Fibroblast of upper back skin (primary cell): ENCODE results near the gene RNF207.
A peak's percentile ranks its signal among the peaks of the same experiment; 100 is the strongest.

Experiments
- DNase-seq: peaks from one replicate; pipeline ENCODE4 v3.0.0-alpha.2; 2013

Gene RNF207

GRCh38 chr1:6234502-6235295, 28.8 kb downstream of the RNF207 start:
- DNase-seq = no peak

GRCh38 chr1:6235296-6235677, 29.4 kb downstream of the RNF207 start:
- no peak for DNase-seq

DNA sequence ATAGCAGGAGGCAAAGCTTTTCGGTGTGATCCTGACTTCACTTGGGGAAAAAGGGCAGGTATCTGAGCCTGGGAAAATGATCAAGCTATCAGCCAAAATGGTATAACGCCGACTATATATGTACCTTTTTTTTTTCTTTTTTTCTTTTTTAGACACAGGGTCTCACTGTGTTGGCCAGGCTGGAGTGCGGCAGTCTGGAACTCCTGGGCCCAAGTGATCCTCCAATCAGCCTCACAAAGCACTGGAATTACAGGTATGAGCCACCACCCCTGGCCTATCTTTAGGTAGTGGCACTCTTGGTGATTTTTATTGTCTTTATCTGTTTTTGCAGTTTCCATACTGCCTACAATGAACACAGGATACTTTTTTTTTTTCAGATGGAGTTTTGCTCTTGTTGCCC, 31.2 kb downstream of the RNF207 start:
- DNase-seq = no peak

DNA sequence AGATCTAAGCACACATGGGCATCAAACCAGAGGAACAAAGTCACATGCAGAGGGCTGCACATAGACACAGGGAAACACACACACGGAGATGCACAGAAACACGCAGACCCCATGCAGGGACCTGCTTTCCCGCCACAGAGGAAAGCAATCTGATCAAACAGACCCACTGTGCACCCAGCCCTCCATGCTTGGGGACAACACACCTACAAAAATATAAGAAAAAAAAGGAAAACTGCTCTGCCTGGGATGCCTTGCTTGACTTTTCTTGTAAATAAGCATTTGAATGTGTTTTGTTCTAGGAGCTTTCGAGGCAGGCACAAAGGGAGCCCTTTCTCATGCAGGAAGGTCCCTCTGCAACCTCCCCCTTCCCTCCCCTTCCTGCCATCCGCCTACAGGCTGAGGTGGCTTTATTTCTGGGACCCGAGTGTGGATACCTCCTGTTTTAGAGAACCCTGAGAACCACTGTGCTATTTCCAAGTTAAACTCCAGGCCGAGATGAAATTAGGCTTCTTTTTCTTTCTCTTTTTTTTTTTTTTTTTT, 33.4 kb downstream of the RNF207 start:
- DNase-seq = no peak

- DNase-seq = peak; percentile 52
Measured at GRCh38 chr1:6239950-6240768, 34.2 kb downstream of the RNF207 start.

DNA sequence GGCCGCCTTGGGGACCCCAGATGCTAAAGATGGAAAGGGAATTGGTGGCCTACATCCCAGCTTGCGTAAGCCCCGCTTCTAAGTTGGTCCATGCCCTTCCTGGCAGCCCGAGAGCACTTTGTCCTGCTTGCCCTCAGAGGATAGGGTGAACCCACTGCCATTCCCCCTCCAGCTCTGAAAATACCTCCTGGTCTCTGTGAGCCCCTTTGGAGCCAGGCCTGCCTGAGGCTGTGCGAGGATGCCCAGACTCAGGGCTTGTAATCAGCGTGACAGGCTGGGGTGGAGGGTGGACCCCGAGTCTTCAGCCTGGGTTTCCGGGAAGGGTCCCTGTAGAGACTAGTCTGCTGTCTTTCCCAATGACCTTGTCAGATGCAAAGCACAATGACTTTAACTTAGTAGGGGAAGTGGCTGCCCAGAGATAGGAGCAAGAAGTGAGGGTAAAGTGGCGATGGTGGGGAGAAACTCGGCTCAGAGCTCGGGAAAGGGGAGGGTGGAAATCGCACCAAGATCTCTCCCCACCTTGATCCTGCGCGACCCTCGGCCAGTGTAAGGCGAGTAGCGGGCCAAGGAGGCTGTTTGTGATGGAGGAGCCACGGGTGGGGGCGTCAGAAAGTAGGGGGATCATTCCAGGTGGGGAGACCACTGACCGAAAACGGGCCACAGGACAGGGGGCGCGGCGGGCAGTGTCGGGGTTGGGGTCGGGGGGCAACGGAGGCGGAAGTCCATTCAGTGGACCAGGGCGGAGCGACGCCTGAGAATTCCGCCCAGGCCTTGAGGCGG, 35.4 kb downstream of the RNF207 start:
- DNase-seq = no peak

GRCh38 chr1:6241887-6242740, 36.2 kb downstream of the RNF207 start:
- DNase-seq = no peak

- no peak for DNase-seq
Measured at GRCh38 chr1:6243053-6243834, 37.3 kb downstream of the RNF207 start.

DNA sequence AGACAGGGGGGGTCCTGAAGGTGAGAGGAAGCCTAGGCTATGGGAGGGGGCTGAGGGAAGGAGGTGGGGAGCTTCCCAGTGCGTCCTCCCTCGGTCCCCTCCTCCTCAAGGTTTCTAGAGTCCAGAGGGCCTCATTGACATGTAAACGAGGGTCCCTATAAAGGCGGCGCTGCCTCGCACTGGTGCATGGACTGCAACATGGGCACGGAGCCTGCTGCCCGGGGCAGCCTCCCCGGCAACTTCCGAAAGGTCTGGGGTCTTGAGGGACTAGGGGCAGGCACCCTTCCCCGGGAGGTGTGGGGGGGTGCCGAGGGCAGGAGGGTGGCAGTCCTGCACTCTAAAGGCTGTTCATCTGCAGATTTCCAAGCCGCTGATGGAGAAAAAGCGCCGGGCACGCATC, 38.1 kb downstream of the RNF207 start, which contains the start of gene HES3:
Gene HES3, plus strand, starts transcription at position 187 of the 400 bp plus-strand sequence. Its CDS starts 187 bp downstream, at position 374.
- no peak for DNase-seq

- DNase-seq = no peak
Measured at GRCh38 chr1:6244401-6245049, 38.6 kb downstream of the RNF207 start.

DNA sequence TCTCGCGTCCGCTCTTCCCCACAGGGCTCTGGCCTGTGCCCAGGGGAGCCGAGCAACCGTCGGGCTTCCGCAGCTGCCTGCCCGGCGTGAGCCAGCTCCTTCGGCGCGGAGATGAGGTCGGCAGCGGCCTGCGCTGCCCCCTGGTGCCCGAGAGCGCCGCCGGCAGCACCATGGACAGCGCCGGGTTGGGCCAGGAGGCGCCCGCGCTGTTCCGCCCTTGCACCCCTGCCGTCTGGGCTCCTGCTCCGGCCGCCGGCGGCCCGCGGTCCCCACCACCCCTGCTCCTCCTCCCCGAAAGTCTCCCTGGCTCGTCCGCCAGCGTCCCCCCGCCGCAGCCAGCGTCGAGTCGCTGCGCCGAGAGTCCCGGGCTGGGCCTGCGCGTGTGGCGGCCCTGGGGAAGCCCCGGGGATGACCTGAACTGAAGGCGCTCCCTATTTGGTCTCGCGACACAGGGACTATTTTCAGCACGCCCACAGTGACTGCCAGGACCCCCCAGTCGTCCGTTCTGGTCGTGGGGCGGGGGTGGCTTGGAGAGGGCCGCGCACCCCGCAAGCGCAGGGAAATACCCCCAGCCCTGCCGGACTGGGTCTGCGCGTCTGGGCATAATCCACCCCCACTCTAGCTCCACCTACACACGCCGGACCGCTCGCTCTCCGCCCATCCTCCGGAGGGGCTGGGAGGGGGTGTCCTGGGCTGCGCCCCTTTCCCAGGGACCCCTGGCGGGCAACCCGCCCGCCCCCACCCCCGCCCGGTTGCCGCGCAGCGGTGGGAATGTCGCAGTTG, 39.4 kb downstream of the RNF207 start:
- DNase-seq = peak; percentile 71

DNA sequence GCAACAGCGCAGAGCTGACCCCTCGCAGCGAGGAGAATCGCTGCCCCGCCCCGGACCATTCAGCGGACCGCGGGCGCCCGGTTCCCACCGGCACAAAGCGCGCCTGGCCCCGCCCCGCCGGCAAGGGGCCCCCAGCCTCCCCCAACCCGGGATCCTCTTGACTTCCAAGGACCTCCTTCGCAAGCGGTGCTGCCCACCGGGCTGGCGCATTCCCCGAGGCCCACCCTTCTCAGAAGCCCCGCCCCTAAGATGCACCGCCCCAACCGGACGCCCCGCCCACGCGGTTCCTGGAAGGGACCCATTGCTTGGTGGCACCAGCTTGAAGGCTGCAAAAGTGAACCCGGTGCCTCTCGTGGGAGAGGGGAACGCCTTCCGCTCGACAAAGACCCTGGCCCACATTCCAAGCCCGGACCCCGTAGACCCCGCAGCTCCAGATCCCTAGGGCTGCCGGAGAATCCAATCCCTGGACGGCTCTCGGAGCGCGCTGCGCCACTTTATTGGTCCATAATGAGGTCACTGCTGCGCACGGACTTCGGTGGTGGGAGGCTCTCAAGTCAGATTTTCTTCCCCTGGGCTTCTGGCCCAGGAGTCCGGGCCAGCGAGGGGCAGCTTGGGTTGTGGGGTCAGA, 40.1 kb downstream of the RNF207 start:
- DNase-seq = no peak

DNA sequence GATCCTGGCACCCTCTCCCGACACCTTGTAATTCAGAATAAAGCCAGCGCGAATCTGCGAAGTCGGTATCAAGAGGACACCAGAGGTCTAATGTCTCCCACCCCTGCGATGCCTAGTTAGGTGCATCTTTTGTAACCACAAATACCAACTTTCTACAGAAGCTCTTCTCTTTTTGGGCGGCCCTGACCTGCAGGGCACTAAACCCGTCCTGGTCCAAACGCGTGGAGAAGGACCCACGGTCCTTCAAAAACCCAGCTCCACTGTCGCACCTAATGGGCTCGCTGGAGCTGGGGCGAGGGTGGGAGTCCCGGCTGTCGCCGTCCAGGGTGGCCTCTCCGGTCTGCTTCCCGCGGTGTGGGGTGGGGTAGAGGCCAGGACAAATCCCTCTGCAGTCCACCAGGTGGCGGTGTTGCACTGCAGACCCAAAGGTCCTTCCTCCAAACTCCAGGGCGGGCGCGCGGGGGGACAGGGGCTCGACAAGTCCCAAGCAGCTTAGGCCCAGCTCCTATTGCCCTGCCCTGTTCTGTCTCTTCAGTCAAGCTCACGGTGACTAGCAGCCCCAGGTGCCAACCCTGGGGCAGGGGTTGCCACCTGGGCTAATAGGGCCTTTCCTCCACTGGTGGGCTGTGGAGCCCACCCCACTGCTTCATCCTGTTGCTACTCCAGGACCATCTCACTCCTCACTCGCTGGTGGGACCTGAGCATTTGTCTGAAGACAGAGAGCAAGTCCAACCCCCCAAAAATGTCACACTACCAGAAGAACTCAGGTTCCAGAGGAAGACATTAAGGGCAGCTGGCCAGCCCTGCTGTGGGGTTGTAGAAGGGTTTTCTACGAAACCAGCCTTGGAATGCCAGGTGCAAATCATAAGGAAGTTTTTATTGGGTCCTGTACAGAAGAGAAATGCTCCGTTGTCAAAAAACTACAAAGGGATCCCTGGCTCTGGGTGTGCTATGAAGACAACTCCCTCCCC, 40.9 kb downstream of the RNF207 start:
- DNase-seq = peak; percentile 64

DNA sequence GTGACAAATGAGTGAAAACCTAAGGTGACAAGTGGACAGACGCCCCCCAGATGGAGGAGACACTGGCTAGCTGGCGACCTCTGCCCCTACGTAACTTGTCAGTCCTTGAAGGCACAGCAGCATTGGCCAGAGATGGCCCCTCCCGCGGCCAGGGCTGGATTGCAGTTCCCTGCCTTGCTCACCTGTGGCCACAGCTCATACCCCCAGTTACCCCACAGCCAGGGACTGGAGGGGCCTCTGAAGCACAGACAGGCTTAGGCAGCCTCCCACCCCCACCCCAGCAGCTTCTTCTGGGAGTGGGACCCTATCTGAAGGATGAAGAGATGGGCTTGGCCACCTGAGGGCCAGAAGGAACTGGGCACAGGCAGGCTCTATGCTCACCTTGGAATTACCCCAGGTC, 41.7 kb downstream of the RNF207 start:
- no peak for DNase-seq

- no peak for DNase-seq
Measured at GRCh38 chr1:6248161-6248776, 42.4 kb downstream of the RNF207 start.

DNA sequence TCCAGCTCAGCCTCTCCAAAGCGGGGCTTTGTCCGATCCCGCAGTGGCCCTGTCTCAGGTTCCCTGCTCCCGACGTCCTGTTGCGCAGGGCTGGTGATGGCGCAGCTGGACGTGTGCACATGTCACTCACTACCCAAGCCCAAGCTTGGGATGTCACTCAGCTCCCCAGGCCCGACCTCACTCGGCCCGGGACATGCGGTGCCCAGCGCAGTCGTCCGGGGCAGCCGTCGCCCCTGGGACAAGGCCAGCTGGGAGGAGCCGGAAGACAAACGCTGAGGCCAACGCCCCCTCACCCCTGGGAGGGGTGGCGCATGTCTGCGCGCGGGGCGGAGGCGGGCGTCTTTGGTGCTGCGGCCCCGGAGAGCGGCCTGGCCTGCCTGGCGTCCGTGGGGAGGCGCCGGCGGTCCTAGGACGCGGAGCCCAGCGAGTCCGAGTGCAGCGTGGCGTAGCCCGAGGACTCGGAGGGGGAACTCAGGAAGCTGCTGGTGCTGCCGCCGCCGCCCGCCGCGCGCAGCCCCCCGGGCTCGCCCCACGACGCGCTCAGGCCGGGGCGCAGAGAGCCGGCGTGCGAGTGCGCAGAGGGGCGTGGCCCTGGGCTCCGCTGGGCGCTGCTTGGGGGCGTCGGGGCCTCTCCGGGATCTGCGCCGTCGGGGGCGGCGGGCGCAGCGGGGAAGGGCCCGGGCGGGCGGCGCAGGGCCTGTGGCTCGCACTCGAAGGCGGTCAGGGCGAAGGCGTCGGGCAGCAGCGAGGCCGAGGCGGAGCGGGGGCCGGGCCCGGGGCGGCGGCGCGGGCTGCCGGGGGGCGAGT, 43.2 kb downstream of the RNF207 start:
- DNase-seq = no peak
